K562 (cell line): ENCODE measurements around the gene HMCN2. TPM values are rescaled to one million over a fixed set of nuclear protein-coding genes. Genes with fewer than 3 reads are reported as not detected.

Source experiments
- ARHGAP35 ChIP-seq: fragments of 450-650 bp; IDR thresholded peaks from 2 replicates; pipeline ENCODE4 v1.6.1; 2018; ENCODE audit not compliant: partially characterized antibody
- ARNT ChIP-seq, 2 experiments: fragments of 450-650 bp; IDR thresholded peaks; 2 replicates each; pipeline ENCODE4 v1.6.1; 2016; ENCODE audit warnings: mild to moderate bottlenecking in 1 of 2
- COPS2 ChIP-seq: fragments of 450-650 bp; conservative IDR thresholded peaks from 2 replicates; pipeline ENCODE4 v1.6.1; 2016; ENCODE audit warnings: mild to moderate bottlenecking, moderate library complexity
- ELF2 ChIP-seq: fragments of 250-450 bp; sonication (Bioruptor Pico); IDR thresholded peaks from 2 replicates; pipeline ENCODE4 v1.5.0; 2021; ENCODE audit warnings: mild to moderate bottlenecking
- ELK3 ChIP-seq: fragments of 450-650 bp; formaldehyde crosslinking; IDR thresholded peaks from 2 replicates; pipeline ENCODE4 v1.4.0; 2020; ENCODE audit warnings: mild to moderate bottlenecking
- FOXK1 ChIP-seq: sonication (generic); formaldehyde crosslinking; IDR thresholded peaks from 2 replicates; pipeline ENCODE4 v1.8.0; 2022; ENCODE audit warnings: missing genetic modification reagents, mild to moderate bottlenecking, borderline replicate concordance
- FOXK2 ChIP-seq, 2 experiments: fragments of 450-650 bp; IDR thresholded peaks in 1 of 2; conservative IDR thresholded peaks in 1 of 2; 2 replicates each; pipeline ENCODE4 v1.6.1; 2016; ENCODE audit warnings: low read depth in 2 of 2, mild to moderate bottlenecking in 1 of 2
- FOXP4 ChIP-seq: sonication (generic); formaldehyde crosslinking; IDR thresholded peaks from 2 replicates; pipeline ENCODE4 v1.8.0; 2022; ENCODE audit warnings: mild to moderate bottlenecking, missing genetic modification reagents, borderline replicate concordance
- GTF2E2 ChIP-seq: fragments of 200-800 bp; sonication (Bioruptor generic); IDR thresholded peaks from 2 replicates; pipeline ENCODE4 v1.6.1; 2016; ENCODE audit warnings: missing genetic modification characterization, missing compliant biosample characterization
- HNRNPK ChIP-seq: fragments of 200-400 bp; formaldehyde crosslinking; IDR thresholded peaks from one replicate; pipeline ENCODE4 v1.6.1; 2018; ENCODE audit warnings: mild to moderate bottlenecking, low read depth, low read length; ENCODE audit not compliant: poor library complexity, severe bottlenecking
- NFXL1 ChIP-seq: fragments of 450-650 bp; formaldehyde crosslinking; IDR thresholded peaks from 2 replicates; pipeline ENCODE4 v1.4.0; 2021; ENCODE audit warnings: mild to moderate bottlenecking
- NR2C2 ChIP-seq, 2 experiments: fragments of 200-800 bp in 1 of 2; sonication (Bioruptor generic) in 1 of 2; sonication (generic) in 1 of 2; formaldehyde crosslinking in 1 of 2; IDR thresholded peaks; 2 replicates each; pipeline versions ENCODE4 v1.6.1 to v1.8.0; 2016 to 2022; ENCODE audit warnings: mild to moderate bottlenecking in 1 of 2, missing compliant biosample characterization in 1 of 2, missing genetic modification characterization in 1 of 2, missing genetic modification reagents in 1 of 2
- POLR3G ChIP-seq: IDR thresholded peaks from 2 replicates; pipeline ENCODE4 v1.6.1; 2011; ENCODE audit not compliant: insufficient read length, insufficient replicate concordance; ENCODE audit errors: extremely low read depth
- SMARCC2 ChIP-seq: fragments of 450-650 bp; IDR thresholded peaks from 2 replicates; pipeline ENCODE4 v1.6.1; 2017; ENCODE audit warnings: antibody characterized with exemption, moderate library complexity, mild to moderate bottlenecking, low read depth
- SNIP1 ChIP-seq: fragments of 450-650 bp; IDR thresholded peaks from 2 replicates; pipeline ENCODE4 v1.7.1; 2017; ENCODE audit warnings: low read depth, mild to moderate bottlenecking
- ZFP30 ChIP-seq: fragments of 250-450 bp; sonication (Bioruptor Pico); IDR thresholded peaks from 2 replicates; pipeline ENCODE4 v1.8.0; 2022; ENCODE audit warnings: moderate library complexity, mild to moderate bottlenecking, inconsistent platforms, borderline replicate concordance
- ZNF408 ChIP-seq: fragments of 250-450 bp; sonication (Bioruptor Pico); IDR thresholded peaks from 2 replicates; pipeline ENCODE4 v1.4.0; 2020; ENCODE audit warnings: low read depth, mild to moderate bottlenecking, moderate library complexity
- ZNF668 ChIP-seq: fragments of 250-450 bp; sonication (Bioruptor Pico); IDR thresholded peaks from 2 replicates; pipeline ENCODE4 v1.8.0; 2022; ENCODE audit warnings: mild to moderate bottlenecking, inconsistent platforms
- polyA plus RNA-seq, 8 experiments: library from polyadenylated mRNA; depleted of rRNA in 4 of 8; stranded (reverse) in 5 of 8; unstranded in 3 of 8; fragments of >200 nt; fragmentation: Nextera tagmentation in 2 of 8; fragmentation: Illumina TruSeq in 1 of 8; extraction: Ambion mirVana in 2 of 8; extraction: Trizol in 1 of 8; gene quantifications; 2 replicates each; pipeline versions ENCODE4 v1.2.1 to v1.2.3, GENCODE V29; 2011 to 2014; ENCODE audit warnings: inconsistent platforms in 1 of 8, missing spikeins in 1 of 8
- total RNA-seq, 7 experiments: library from RNA; depleted of rRNA in 6 of 7; stranded (reverse); fragments of >200 nt in 6 of 7; fragmentation: Illumina TruSeq in 2 of 7; extraction: Trizol in 2 of 7; gene quantifications; 2 replicates each; pipeline versions ENCODE4 v1.2.1 to v1.2.3, GENCODE V29; 2011 to 2021; ENCODE audit warnings: low replicate concordance in 1 of 7
- TF ChIP-seq, protein P1 (sequence below): sonication (generic); formaldehyde crosslinking; IDR thresholded peaks from 2 replicates; pipeline ENCODE4 v1.8.0; 2022; ENCODE audit warnings: mild to moderate bottlenecking, missing genetic modification reagents
- TF ChIP-seq, protein P2 (sequence below): fragments of 250-450 bp; sonication (Bioruptor Pico); IDR thresholded peaks from 2 replicates; pipeline ENCODE4 v1.9.0; 2021; ENCODE audit warnings: mild to moderate bottlenecking

The HMCN2 gene
- total and polyA plus RNA-seq, 9 of the 15 experiments (the other 6 are each of a cell fraction or from before 2014, with no cell fraction given), result 0.01 TPM; not detected in 8

GRCh38 chr9:130345009-130345896, 79.7 kb downstream of the HMCN2 start (continued):
- TF ChIP-seq, protein P1, sequence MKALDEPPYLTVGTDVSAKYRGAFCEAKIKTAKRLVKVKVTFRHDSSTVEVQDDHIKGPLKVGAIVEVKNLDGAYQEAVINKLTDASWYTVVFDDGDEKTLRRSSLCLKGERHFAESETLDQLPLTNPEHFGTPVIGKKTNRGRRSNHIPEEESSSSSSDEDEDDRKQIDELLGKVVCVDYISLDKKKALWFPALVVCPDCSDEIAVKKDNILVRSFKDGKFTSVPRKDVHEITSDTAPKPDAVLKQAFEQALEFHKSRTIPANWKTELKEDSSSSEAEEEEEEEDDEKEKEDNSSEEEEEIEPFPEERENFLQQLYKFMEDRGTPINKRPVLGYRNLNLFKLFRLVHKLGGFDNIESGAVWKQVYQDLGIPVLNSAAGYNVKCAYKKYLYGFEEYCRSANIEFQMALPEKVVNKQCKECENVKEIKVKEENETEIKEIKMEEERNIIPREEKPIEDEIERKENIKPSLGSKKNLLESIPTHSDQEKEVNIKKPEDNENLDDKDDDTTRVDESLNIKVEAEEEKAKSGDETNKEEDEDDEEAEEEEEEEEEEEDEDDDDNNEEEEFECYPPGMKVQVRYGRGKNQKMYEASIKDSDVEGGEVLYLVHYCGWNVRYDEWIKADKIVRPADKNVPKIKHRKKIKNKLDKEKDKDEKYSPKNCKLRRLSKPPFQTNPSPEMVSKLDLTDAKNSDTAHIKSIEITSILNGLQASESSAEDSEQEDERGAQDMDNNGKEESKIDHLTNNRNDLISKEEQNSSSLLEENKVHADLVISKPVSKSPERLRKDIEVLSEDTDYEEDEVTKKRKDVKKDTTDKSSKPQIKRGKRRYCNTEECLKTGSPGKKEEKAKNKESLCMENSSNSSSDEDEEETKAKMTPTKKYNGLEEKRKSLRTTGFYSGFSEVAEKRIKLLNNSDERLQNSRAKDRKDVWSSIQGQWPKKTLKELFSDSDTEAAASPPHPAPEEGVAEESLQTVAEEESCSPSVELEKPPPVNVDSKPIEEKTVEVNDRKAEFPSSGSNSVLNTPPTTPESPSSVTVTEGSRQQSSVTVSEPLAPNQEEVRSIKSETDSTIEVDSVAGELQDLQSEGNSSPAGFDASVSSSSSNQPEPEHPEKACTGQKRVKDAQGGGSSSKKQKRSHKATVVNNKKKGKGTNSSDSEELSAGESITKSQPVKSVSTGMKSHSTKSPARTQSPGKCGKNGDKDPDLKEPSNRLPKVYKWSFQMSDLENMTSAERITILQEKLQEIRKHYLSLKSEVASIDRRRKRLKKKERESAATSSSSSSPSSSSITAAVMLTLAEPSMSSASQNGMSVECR (CRISPR knock-in tag), result no peak
- TF ChIP-seq, protein P2, sequence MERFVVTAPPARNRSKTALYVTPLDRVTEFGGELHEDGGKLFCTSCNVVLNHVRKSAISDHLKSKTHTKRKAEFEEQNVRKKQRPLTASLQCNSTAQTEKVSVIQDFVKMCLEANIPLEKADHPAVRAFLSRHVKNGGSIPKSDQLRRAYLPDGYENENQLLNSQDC, result no peak
- no peak for TF ChIP-seq GTF2E2
- 0 out of 2 replicates have a peak, but pooled peaks have one; percentile 30 for TF ChIP-seq NR2C2 (CRISPR knock-in tag; IDR thresholded peaks at IDR 0.05)
- TF ChIP-seq NR2C2 (tag; IDR thresholded peaks at IDR 0.05), result no peak
- no peak for TF ChIP-seq ZFP30 (CRISPR knock-in tag)
- no peak for TF ChIP-seq HNRNPK
- TF ChIP-seq FOXK2 (conservative IDR thresholded peaks at IDR 0.05 in 1 of 2, IDR thresholded peaks at IDR 0.05 in 1 of 2; ENCODE audit: low read depth in 2 of 2), result no peak
- TF ChIP-seq ZNF408 (CRISPR knock-in tag), result no peak
- no peak for TF ChIP-seq ELF2
- TF ChIP-seq COPS2, result no peak
- no peak for TF ChIP-seq SNIP1
- TF ChIP-seq ELK3 (CRISPR knock-in tag), result no peak
- peak; percentile 39 for TF ChIP-seq ARHGAP35
- no peak for TF ChIP-seq ZNF668
- no peak for TF ChIP-seq FOXK1 (CRISPR knock-in tag)
- no peak for TF ChIP-seq SMARCC2
- no peak for TF ChIP-seq ARNT (IDR thresholded peaks at IDR 0.05)
- TF ChIP-seq FOXP4 (CRISPR knock-in tag), result 0 out of 2 replicates have a peak, but pooled peaks have one; percentile 7
- no peak for TF ChIP-seq NFXL1 (CRISPR knock-in tag)
- TF ChIP-seq POLR3G, result no peak
